ENCODE measurements around the gene CDC45.

Gene CDC45

DNA sequence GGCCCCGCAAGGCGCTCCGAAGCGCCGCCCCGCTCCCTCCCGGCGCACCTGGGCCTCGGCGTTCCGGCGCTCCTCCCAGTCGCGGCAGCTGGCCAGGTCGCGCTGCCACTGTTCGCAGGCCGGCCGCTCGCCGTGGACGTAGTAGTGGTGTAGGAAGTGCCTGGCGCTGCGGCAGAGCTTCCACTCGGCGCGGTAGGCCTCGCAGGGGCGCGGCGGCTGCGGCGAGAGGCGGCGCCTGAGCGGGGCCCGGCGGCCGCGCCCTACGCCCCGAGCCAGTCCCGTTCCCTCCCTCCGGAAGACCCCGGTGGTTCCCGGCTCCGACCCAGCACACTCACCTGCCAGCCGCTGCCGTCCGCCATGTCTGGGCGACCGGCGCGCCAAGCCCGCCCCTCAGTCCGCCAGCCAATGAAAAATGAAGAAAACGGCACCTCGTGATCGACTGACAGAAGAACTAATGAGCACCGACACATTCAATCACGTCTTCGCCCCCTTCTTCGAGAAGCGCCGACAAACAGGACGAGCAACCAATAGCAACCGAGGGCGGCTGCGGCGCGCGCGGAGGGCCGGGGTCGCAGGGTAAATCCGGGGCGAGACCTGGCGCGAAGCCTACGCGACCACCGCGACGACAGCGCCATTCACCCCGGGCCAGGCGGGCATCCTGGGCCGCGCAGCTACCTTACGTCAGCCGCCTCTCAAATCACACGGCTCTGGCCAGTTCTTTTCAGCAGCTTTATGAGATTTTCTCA, 32.2 kb upstream of the CDC45 start, which contains the start of gene C22orf39 (continued):
- TF ChIP-seq TCF7L2 (IDR thresholded peaks at IDR 0.05; ENCODE audit: borderline replicate concordance, low read depth, low read length) = no peak
- TF ChIP-seq ZNF133 (tag by site-specific recombination; IDR thresholded peaks at IDR 0.05) = no peak
- no peak for TF ChIP-seq ZFP37 (tag by site-specific recombination; IDR thresholded peaks at IDR 0.05)
- TF ChIP-seq ZNF623 (tag by site-specific recombination; IDR thresholded peaks at IDR 0.05) = no peak
- TF ChIP-seq, protein P1, sequence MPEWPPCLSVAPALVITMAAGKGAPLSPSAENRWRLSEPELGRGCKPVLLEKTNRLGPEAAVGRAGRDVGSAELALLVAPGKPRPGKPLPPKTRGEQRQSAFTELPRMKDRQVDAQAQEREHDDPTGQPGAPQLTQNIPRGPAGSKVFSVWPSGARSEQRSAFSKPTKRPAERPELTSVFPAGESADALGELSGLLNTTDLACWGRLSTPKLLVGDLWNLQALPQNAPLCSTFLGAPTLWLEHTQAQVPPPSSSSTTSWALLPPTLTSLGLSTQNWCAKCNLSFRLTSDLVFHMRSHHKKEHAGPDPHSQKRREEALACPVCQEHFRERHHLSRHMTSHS (tag by site-specific recombination; IDR thresholded peaks at IDR 0.05) = no peak
- TF ChIP-seq ZNF571 (tag by site-specific recombination; IDR thresholded peaks at IDR 0.05) = no peak
- no peak for TF ChIP-seq ZBTB10 (tag by site-specific recombination; IDR thresholded peaks at IDR 0.05)
- no peak for TF ChIP-seq IKZF3 (tag by site-specific recombination; IDR thresholded peaks at IDR 0.05)
- TF ChIP-seq ZNF510 (tag by site-specific recombination; IDR thresholded peaks at IDR 0.05; ENCODE audit: insufficient replicate concordance) = no peak
- TF ChIP-seq HOXA7 (CRISPR knock-in tag; IDR thresholded peaks at IDR 0.05; ENCODE audit: borderline replicate concordance) = no peak
- no peak for TF ChIP-seq KLF10 (tag by site-specific recombination; IDR thresholded peaks at IDR 0.05)
- TF ChIP-seq KLF17 (tag by site-specific recombination; IDR thresholded peaks at IDR 0.05) = no peak; the same call in 1 of the 2 replicates
- TF ChIP-seq MZF1 (tag by site-specific recombination; IDR thresholded peaks at IDR 0.05; ENCODE audit: borderline replicate concordance) = no peak
- TF ChIP-seq ZNF521 (tag by site-specific recombination; IDR thresholded peaks at IDR 0.05) = no peak
- TF ChIP-seq ZNF558 (tag by site-specific recombination; IDR thresholded peaks at IDR 0.05) = no peak
- TF ChIP-seq ZBTB20 (tag by site-specific recombination; IDR thresholded peaks at IDR 0.05) = peak; percentile 79
- TF ChIP-seq GLIS2 (tag by site-specific recombination; IDR thresholded peaks at IDR 0.05) = peak; percentile 59
- no peak for TF ChIP-seq ZNF26 (tag by site-specific recombination; IDR thresholded peaks at IDR 0.05)
- TF ChIP-seq ZFP69B (tag by site-specific recombination; IDR thresholded peaks at IDR 0.05) = 0 out of 2 replicates have a peak, but pooled peaks have one; percentile 29
- TF ChIP-seq ZNF544 (tag by site-specific recombination; IDR thresholded peaks at IDR 0.05) = no peak
- TF ChIP-seq, protein P2, sequence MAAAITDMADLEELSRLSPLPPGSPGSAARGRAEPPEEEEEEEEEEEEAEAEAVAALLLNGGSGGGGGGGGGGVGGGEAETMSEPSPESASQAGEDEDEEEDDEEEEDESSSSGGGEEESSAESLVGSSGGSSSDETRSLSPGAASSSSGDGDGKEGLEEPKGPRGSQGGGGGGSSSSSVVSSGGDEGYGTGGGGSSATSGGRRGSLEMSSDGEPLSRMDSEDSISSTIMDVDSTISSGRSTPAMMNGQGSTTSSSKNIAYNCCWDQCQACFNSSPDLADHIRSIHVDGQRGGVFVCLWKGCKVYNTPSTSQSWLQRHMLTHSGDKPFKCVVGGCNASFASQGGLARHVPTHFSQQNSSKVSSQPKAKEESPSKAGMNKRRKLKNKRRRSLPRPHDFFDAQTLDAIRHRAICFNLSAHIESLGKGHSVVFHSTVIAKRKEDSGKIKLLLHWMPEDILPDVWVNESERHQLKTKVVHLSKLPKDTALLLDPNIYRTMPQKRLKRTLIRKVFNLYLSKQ (tag by site-specific recombination; IDR thresholded peaks at IDR 0.05; ENCODE audit: borderline replicate concordance) = no peak
- TF ChIP-seq ZNF561 (tag by site-specific recombination; IDR thresholded peaks at IDR 0.05; ENCODE audit: borderline replicate concordance) = 0 out of 2 replicates have a peak, but pooled peaks have one; percentile 35
- peak; percentile 86 for TF ChIP-seq ZEB2 (tag by site-specific recombination; IDR thresholded peaks at IDR 0.05)
- TF ChIP-seq ZNF114 (tag by site-specific recombination; IDR thresholded peaks at IDR 0.05) = no peak
- no peak for TF ChIP-seq ZNF501 (tag by site-specific recombination; IDR thresholded peaks at IDR 0.05)
- no peak for TF ChIP-seq ZSCAN18 (tag by site-specific recombination; IDR thresholded peaks at IDR 0.05)
- no peak for TF ChIP-seq ZNF174 (tag by site-specific recombination; IDR thresholded peaks at IDR 0.05)
- 0 out of 2 replicates have a peak, but pooled peaks have one; percentile 26 for TF ChIP-seq ZSCAN30 (tag by site-specific recombination; IDR thresholded peaks at IDR 0.05)
- TF ChIP-seq ZNF530 (tag by site-specific recombination; IDR thresholded peaks at IDR 0.05; ENCODE audit: low read depth) = no peak
- TF ChIP-seq SP7 (tag by site-specific recombination; IDR thresholded peaks at IDR 0.05) = no peak
- TF ChIP-seq ZIC2 (tag by site-specific recombination; IDR thresholded peaks at IDR 0.05) = peak; percentile 53; the same call in 1 of the 2 replicates
- no peak for TF ChIP-seq ZNF549 (tag by site-specific recombination; IDR thresholded peaks at IDR 0.05)

Measured in HEK293 (cell line).